GM12878 (cell line): ENCODE results near the gene ADARB1. TPM values are rescaled to one million over a fixed set of nuclear protein-coding genes. Genes with fewer than 3 reads are reported as not detected.

Experiments used
- ATAC-seq: fragments of 200-7000 bp; cut with Tn5 transposase; 3 replicates; pipeline ENCODE4 v1.9.1; 2020; ENCODE audit warnings: mild to moderate bottlenecking, moderate library complexity
- BruUV-seq: library from RNA; stranded (reverse); fragments of 400-500 nt; replicated peaks from 2 replicates; lab custom pipeline; 2021; lab: Mats Ljungman, UMichigan
- CTCF ChIA-PET: fragments of 300-600 bp; sonication (Branson Sonifier 250); formaldehyde crosslinking; extraction: SDS; loops from one replicate; lab custom pipeline; 2021; ENCODE audit warnings: inconsistent platforms; lab: Yijun Ruan, JAX
- POLR2A ChIA-PET: fragments of 350-600 bp; formaldehyde crosslinking; extraction: SDS; loops from one replicate; lab custom pipeline; 2021; ENCODE audit warnings: inconsistent platforms; lab: Charles Lee
- RAD21 ChIA-PET: fragments of 300-600 bp; sonication (Branson Sonifier 250); formaldehyde crosslinking; loops from one replicate; lab custom pipeline; 2023; ENCODE audit warnings: antibody characterized with exemption; ENCODE audit not compliant: unreplicated experiment; lab: Charles Lee
- SMC1A ChIA-PET: fragments of 300-600 bp; sonication (Branson Sonifier 250); formaldehyde crosslinking; loops from one replicate; lab custom pipeline; 2023; ENCODE audit not compliant: unreplicated experiment, uncharacterized antibody; lab: Charles Lee
- DNase-seq: peaks from one replicate; pipeline ENCODE4 v3.0.0-alpha.2; 2011; ENCODE audit warnings: low read depth, low spot score
- FAIRE-seq: peaks from 3 replicates; lab custom pipeline; 2011; peaks lifted over from hg19 to GRCh38; lab: Jason Lieb, UNC
- H2AFZ ChIP-seq: 2 replicates; pipeline ENCODE4 v1.6.0; 2011; ENCODE audit warnings: low read depth, low read length, control low read depth; ENCODE audit not compliant: control insufficient read depth
- H3K27ac ChIP-seq: 2 replicates; pipeline ENCODE4 v1.5.1; 2011; ENCODE audit warnings: control low read depth; ENCODE audit not compliant: control insufficient read depth, insufficient read depth
- H3K27me3 ChIP-seq, 2 experiments: replicated peaks in 1 of 2; 2 replicates each; pipeline versions ENCODE4 v1.6.0 to v1.6.1; 2011; ENCODE audit warnings: low read length in 1 of 2; ENCODE audit not compliant: control insufficient read depth in 2 of 2, insufficient read depth in 2 of 2
- H3K36me3 ChIP-seq, 2 experiments: 2 replicates each; pipeline ENCODE4 v1.5.1; 2011; ENCODE audit warnings: low read length in 1 of 2; ENCODE audit not compliant: control insufficient read depth in 2 of 2, insufficient read depth in 2 of 2
- H3K4me1 ChIP-seq: 2 replicates; pipeline ENCODE4 v1.6.1; 2011; ENCODE audit warnings: mild to moderate bottlenecking, low read length, moderate library complexity, mixed read lengths; ENCODE audit not compliant: control insufficient read depth, insufficient read depth
- H3K4me2 ChIP-seq: 2 replicates; pipeline ENCODE4 v1.6.0; 2011; ENCODE audit warnings: control low read depth; ENCODE audit not compliant: control insufficient read depth, insufficient read depth
- H3K4me3 ChIP-seq: fragments of 200-600 bp; sonication (generic); 2 replicates; pipeline ENCODE4 v1.5.1; 2016
- H3K79me2 ChIP-seq: 2 replicates; pipeline ENCODE4 v1.6.0; 2011; ENCODE audit warnings: low read length; ENCODE audit not compliant: control insufficient read depth, insufficient read depth
- H3K9ac ChIP-seq: 2 replicates; pipeline ENCODE4 v1.8.0; 2011; ENCODE audit warnings: low read length, control low read depth, mixed read lengths; ENCODE audit not compliant: control insufficient read depth, insufficient read depth
- H3K9me3 ChIP-seq: replicated peaks from 3 replicates; pipeline ENCODE4 v1.5.1; 2011; ENCODE audit warnings: mild to moderate bottlenecking, low read length; ENCODE audit not compliant: control insufficient read depth, insufficient read depth
- H4K20me1 ChIP-seq: 2 replicates; pipeline ENCODE4 v1.6.0; 2011; ENCODE audit not compliant: control insufficient read depth, insufficient read depth
- CBX5 ChIP-seq: sonication (generic); IDR thresholded peaks from 2 replicates; pipeline ENCODE4 v1.6.1; 2016; ENCODE audit warnings: low read depth, moderate library complexity, mild to moderate bottlenecking, inconsistent platforms
- DPF2 ChIP-seq: fragments of 450-650 bp; IDR thresholded peaks from 2 replicates; pipeline ENCODE4 v1.6.1; 2017; ENCODE audit warnings: mild to moderate bottlenecking
- JUNB ChIP-seq: IDR thresholded peaks from 2 replicates; pipeline ENCODE4 v1.6.1; 2016; ENCODE audit warnings: antibody characterized with exemption, mild to moderate bottlenecking
- MTA3 ChIP-seq: IDR thresholded peaks from 2 replicates; pipeline ENCODE4 v1.6.1; 2012; ENCODE audit warnings: low read length, inconsistent platforms, borderline replicate concordance
- SREBF2 ChIP-seq: IDR thresholded peaks from 2 replicates; pipeline ENCODE4 v1.6.1; 2012; ENCODE audit warnings: mild to moderate bottlenecking, low read length
- WGBS: methylation state at CpG from one replicate; pipeline ENCODE4 v1.1.6; 2016; ENCODE audit warnings: low lambda C conversion rate; ENCODE audit not compliant: insufficient replicate concordance, insufficient coverage; ENCODE audit errors: missing lambda C conversion rate; 5-methylcytosine and 5-hydroxymethylcytosine counted together
- in situ Hi-C: fragments of 300-500 bp; cut with MboI; formaldehyde crosslinking; loops from 9 replicates; pipeline ENCODE4 v1.14.3; 2018; ENCODE audit warnings: mixed read lengths
- intact Hi-C: fragments of 100-400 bp; cut with micrococcal nuclease; formaldehyde crosslinking; loops from one replicate; pipeline ENCODE4 v1.14.2; 2022; ENCODE audit not compliant: unreplicated experiment
- polyA plus RNA-seq, 11 experiments: library from polyadenylated mRNA; depleted of rRNA in 4 of 11; unstranded in 6 of 11; stranded (reverse) in 5 of 11; fragments of >200 nt; fragmentation: Nextera tagmentation in 4 of 11; fragmentation: Illumina TruSeq in 1 of 11; extraction: Ambion mirVana in 4 of 11; extraction: Trizol in 1 of 11; gene quantifications; 1 replicate in 1 of 11; 2 replicates in 10 of 11; pipeline versions ENCODE4 v1.2.1 to v1.2.3, GENCODE V29; 2011 to 2016; ENCODE audit warnings: inconsistent platforms in 2 of 11, missing spikeins in 2 of 11, low read depth in 1 of 11
- total RNA-seq, 4 experiments: library from RNA; depleted of rRNA in 3 of 4; stranded (reverse); fragments of >200 nt in 3 of 4; fragmentation: Illumina TruSeq in 1 of 4; extraction: Trizol in 1 of 4; gene quantifications; 2 replicates each; pipeline versions ENCODE4 v1.2.1 to v1.2.3, GENCODE V29; 2013 to 2021
- TF ChIP-seq, protein P1 (sequence below): IDR thresholded peaks from 2 replicates; pipeline ENCODE4 v1.6.1; 2012; ENCODE audit warnings: mild to moderate bottlenecking, low read depth, low read length
- TF ChIP-seq, protein P2 (sequence below): fragments of 450-650 bp; formaldehyde crosslinking; IDR thresholded peaks from 2 replicates; pipeline ENCODE4 v1.4.0; 2020; ENCODE audit warnings: mild to moderate bottlenecking, moderate library complexity

Gene ADARB1
- total and polyA plus RNA-seq, 10 of the 15 experiments (the other 5 are each of a cell fraction or from before 2014, with no cell fraction given), result 5.7 to 61.7 (median 25.3) TPM

DNA sequence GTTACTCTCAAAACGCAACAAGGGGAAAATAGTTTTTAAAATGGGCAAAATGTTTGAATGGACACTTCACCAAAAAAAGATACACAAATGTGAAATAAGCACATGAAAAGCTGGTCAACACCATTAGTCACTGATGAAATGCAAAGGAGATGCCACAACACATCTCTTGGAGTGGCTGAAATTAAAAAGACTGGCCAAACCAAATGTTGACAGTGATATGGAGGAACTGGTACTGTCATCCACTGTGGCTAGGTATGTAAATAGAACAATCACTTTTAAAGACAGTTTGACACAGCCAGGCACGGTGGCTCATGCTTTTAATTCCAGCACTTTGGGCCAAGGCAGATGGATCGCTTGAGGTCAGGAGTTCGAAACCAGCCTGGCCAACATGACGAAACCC lies 122.2 kb downstream of the ADARB1 start:
- FAIRE-seq, result no peak
- Histone ChIP-seq H2AFZ (no peak overlapping the region), H3K27me3 (peaks cover 0 to 4% of the 10 kb centered on the region in 2 experiments; a peak in 1 of 4 replicates), H3K9ac (no peak overlapping the region), H3K4me1 (no peaks in the 10 kb centered on the region), H3K79me2 (no peaks in the 10 kb centered on the region), H4K20me1 (no peaks in the 10 kb centered on the region), H3K27ac (no peak overlapping the region), H3K36me3 (no peaks in the 10 kb centered on the region; a peak in 1 of 4 replicates), H3K4me3 (no peak overlapping the region), H3K4me2 (no peak overlapping the region), H3K9me3 (no peaks in the 10 kb centered on the region)
- RAD21 ChIA-PET, result no interaction called here
- intact Hi-C loops, result no loop called here
- WGBS, result 44% methylated on average over 5 of the region's 5 CpGs
- BruUV-seq, result no TSS peak
- CTCF ChIA-PET, result interaction anchor here (0.8 kb wide), 1 partner anchor 9 kb away, joined by 3 read pairs; no protein-coding TSS in a partner anchor
- no peak for ATAC-seq
- POLR2A ChIA-PET, result interaction anchor here (0.6 kb wide), 1 partner anchor 9 kb away, joined by 3 read pairs; no protein-coding TSS in a partner anchor
- SMC1A ChIA-PET, result no interaction called here
- DNase-seq, result no peak
- no peak for TF ChIP-seq SREBF2
- no peak for TF ChIP-seq CBX5
- TF ChIP-seq, protein P1, sequence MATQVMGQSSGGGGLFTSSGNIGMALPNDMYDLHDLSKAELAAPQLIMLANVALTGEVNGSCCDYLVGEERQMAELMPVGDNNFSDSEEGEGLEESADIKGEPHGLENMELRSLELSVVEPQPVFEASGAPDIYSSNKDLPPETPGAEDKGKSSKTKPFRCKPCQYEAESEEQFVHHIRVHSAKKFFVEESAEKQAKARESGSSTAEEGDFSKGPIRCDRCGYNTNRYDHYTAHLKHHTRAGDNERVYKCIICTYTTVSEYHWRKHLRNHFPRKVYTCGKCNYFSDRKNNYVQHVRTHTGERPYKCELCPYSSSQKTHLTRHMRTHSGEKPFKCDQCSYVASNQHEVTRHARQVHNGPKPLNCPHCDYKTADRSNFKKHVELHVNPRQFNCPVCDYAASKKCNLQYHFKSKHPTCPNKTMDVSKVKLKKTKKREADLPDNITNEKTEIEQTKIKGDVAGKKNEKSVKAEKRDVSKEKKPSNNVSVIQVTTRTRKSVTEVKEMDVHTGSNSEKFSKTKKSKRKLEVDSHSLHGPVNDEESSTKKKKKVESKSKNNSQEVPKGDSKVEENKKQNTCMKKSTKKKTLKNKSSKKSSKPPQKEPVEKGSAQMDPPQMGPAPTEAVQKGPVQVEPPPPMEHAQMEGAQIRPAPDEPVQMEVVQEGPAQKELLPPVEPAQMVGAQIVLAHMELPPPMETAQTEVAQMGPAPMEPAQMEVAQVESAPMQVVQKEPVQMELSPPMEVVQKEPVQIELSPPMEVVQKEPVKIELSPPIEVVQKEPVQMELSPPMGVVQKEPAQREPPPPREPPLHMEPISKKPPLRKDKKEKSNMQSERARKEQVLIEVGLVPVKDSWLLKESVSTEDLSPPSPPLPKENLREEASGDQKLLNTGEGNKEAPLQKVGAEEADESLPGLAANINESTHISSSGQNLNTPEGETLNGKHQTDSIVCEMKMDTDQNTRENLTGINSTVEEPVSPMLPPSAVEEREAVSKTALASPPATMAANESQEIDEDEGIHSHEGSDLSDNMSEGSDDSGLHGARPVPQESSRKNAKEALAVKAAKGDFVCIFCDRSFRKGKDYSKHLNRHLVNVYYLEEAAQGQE, result no peak
- TF ChIP-seq, protein P2, sequence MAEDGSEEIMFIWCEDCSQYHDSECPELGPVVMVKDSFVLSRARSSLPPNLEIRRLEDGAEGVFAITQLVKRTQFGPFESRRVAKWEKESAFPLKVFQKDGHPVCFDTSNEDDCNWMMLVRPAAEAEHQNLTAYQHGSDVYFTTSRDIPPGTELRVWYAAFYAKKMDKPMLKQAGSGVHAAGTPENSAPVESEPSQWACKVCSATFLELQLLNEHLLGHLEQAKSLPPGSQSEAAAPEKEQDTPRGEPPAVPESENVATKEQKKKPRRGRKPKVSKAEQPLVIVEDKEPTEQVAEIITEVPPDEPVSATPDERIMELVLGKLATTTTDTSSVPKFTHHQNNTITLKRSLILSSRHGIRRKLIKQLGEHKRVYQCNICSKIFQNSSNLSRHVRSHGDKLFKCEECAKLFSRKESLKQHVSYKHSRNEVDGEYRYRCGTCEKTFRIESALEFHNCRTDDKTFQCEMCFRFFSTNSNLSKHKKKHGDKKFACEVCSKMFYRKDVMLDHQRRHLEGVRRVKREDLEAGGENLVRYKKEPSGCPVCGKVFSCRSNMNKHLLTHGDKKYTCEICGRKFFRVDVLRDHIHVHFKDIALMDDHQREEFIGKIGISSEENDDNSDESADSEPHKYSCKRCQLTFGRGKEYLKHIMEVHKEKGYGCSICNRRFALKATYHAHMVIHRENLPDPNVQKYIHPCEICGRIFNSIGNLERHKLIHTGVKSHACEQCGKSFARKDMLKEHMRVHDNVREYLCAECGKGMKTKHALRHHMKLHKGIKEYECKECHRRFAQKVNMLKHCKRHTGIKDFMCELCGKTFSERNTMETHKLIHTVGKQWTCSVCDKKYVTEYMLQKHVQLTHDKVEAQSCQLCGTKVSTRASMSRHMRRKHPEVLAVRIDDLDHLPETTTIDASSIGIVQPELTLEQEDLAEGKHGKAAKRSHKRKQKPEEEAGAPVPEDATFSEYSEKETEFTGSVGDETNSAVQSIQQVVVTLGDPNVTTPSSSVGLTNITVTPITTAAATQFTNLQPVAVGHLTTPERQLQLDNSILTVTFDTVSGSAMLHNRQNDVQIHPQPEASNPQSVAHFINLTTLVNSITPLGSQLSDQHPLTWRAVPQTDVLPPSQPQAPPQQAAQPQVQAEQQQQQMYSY (CRISPR knock-in tag), result no peak
- TF ChIP-seq DPF2, result no peak
- TF ChIP-seq JUNB, result no peak
- no peak for TF ChIP-seq MTA3
- in situ Hi-C loops, result no loop called here
